ENCODE data around the gene GPR132.

The GPR132 gene

GRCh38 chr14:105071942-105072341 is 6.7 kb upstream of the GPR132 start:
- Histone ChIP-seq H3K4me3 (ENCODE audit: low read depth, low read length, poor library complexity, severe bottlenecking) (no peak overlapping the region), H3K9me3 (ENCODE audit: low read length) (no peaks in the 10 kb centered on the region), H3K79me2 (ENCODE audit: insufficient read depth, low read length) (no peaks in the 10 kb centered on the region), H3K9ac (ENCODE audit: low read length) (no peak overlapping the region), H3K4me1 (ENCODE audit: insufficient read depth, low read length, severe bottlenecking) (no peaks in the 10 kb centered on the region), H4K20me1 (ENCODE audit: insufficient read depth, low read length) (no peaks in the 10 kb centered on the region), H3K27ac (ENCODE audit: low read depth, low read length, poor library complexity, severe bottlenecking) (no peak overlapping the region), H3K9me2 (ENCODE audit: low read depth, low read length) (no peaks in the 10 kb centered on the region), H2AFZ (ENCODE audit: low read length) (no peak overlapping the region), H3F3A (ENCODE audit: insufficient read depth, low read length) (no peaks in the 10 kb centered on the region), H3K4me2 (ENCODE audit: low read length) (no peak overlapping the region), H3K36me3 (ENCODE audit: insufficient read depth, low read length) (no peaks in the 10 kb centered on the region), H3K27me3 (ENCODE audit: insufficient read depth, low read length) (peaks cover 21% of the 10 kb centered on the region)
- TF ChIP-seq EZH2 (IDR thresholded peaks at IDR 0.05; ENCODE audit: borderline replicate concordance, low read length) (no peak), CTCF (IDR thresholded peaks at IDR 0.05; ENCODE audit: low read length) (no peak)

GRCh38 chr14:105071326-105071725 is 6.1 kb upstream of the GPR132 start:
- Histone ChIP-seq H3F3A (ENCODE audit: insufficient read depth, low read length) (no peaks in the 10 kb centered on the region), H3K4me2 (ENCODE audit: low read length) (no peak overlapping the region), H3K27ac (ENCODE audit: low read depth, low read length, poor library complexity, severe bottlenecking) (no peak overlapping the region), H3K9ac (ENCODE audit: low read length) (no peak overlapping the region), H3K4me1 (ENCODE audit: insufficient read depth, low read length, severe bottlenecking) (no peaks in the 10 kb centered on the region), H2AFZ (ENCODE audit: low read length) (no peak overlapping the region), H4K20me1 (ENCODE audit: insufficient read depth, low read length) (no peaks in the 10 kb centered on the region), H3K9me2 (ENCODE audit: low read depth, low read length) (no peaks in the 10 kb centered on the region), H3K36me3 (ENCODE audit: insufficient read depth, low read length) (no peaks in the 10 kb centered on the region), H3K79me2 (ENCODE audit: insufficient read depth, low read length) (no peaks in the 10 kb centered on the region), H3K9me3 (ENCODE audit: low read length) (no peaks in the 10 kb centered on the region), H3K27me3 (ENCODE audit: insufficient read depth, low read length) (peaks cover 17% of the 10 kb centered on the region), H3K4me3 (ENCODE audit: low read depth, low read length, poor library complexity, severe bottlenecking) (no peak overlapping the region)
- TF ChIP-seq CTCF (IDR thresholded peaks at IDR 0.05; ENCODE audit: low read length) (no peak), EZH2 (IDR thresholded peaks at IDR 0.05; ENCODE audit: borderline replicate concordance, low read length) (no peak)

GRCh38 chr14:105070760-105071137 is 5.5 kb upstream of the GPR132 start:
- TF ChIP-seq CTCF (IDR thresholded peaks at IDR 0.05; ENCODE audit: low read length): no peak
- TF ChIP-seq EZH2 (IDR thresholded peaks at IDR 0.05; ENCODE audit: borderline replicate concordance, low read length): no peak
- H3K4me3 ChIP-seq (ENCODE audit: low read depth, low read length, poor library complexity, severe bottlenecking): no peak overlapping the region
- no peak overlapping the region for H2AFZ ChIP-seq (ENCODE audit: low read length)
- no peaks in the 10 kb centered on the region for H3K9me2 ChIP-seq (ENCODE audit: low read depth, low read length)
- no peak overlapping the region for H3K27ac ChIP-seq (ENCODE audit: low read depth, low read length, poor library complexity, severe bottlenecking)
- no peak overlapping the region for H3K4me2 ChIP-seq (ENCODE audit: low read length)
- no peaks in the 10 kb centered on the region for H3K9me3 ChIP-seq (ENCODE audit: low read length)
- no peak overlapping the region for H3K9ac ChIP-seq (ENCODE audit: low read length)
- peaks cover 20% of the 10 kb centered on the region for H3K27me3 ChIP-seq (ENCODE audit: insufficient read depth, low read length)
- H4K20me1 ChIP-seq (ENCODE audit: insufficient read depth, low read length): no peaks in the 10 kb centered on the region
- no peaks in the 10 kb centered on the region for H3K4me1 ChIP-seq (ENCODE audit: insufficient read depth, low read length, severe bottlenecking)
- no peaks in the 10 kb centered on the region for H3K36me3 ChIP-seq (ENCODE audit: insufficient read depth, low read length)
- no peaks in the 10 kb centered on the region for H3F3A ChIP-seq (ENCODE audit: insufficient read depth, low read length)
- no peaks in the 10 kb centered on the region for H3K79me2 ChIP-seq (ENCODE audit: insufficient read depth, low read length)

All from OCI-LY1 (cell line).